ENCODE measurements around the gene RPS6KA5. TPM values are rescaled to one million over a fixed set of nuclear protein-coding genes. Genes with fewer than 3 reads are reported as not detected.

RPS6KA5 gene
- total RNA-seq, 1 experiment from 2014 or later = 2.6 TPM

- Histone ChIP-seq H3K27ac (ENCODE audit: low read length) (no peak overlapping the region), H3K27me3 (ENCODE audit: control insufficient read depth, insufficient read depth, low read length) (no peaks in the 10 kb centered on the region), H3K9me3 (ENCODE audit: control insufficient read depth, insufficient read depth, low read depth, low read length) (no peaks in the 10 kb centered on the region), H3K4me3 (ENCODE audit: low read depth in 2 of 2, low read length in 2 of 2) (no peak overlapping the region), H3K4me1 (ENCODE audit: control insufficient read depth, insufficient read depth, low read length) (no peaks in the 10 kb centered on the region), H3K36me3 (ENCODE audit: control insufficient read depth, insufficient read depth, low read length) (no peaks in the 10 kb centered on the region)
- intact Hi-C loops (cut with micrococcal nuclease; ENCODE audit: unreplicated experiment) = no loop called here
- ChIA-PET CTCF (no interaction called here), POLR2A (no interaction called here)
- BruUV-seq (replicated peaks) = no TSS peak
- ATAC-seq (no peak), DNase-seq (ENCODE audit: low read depth, low spot score) (no peak)
- TF ChIP-seq TCF7L2 (IDR thresholded peaks at IDR 0.05; ENCODE audit: low read depth, low read length) = no peak
- TF ChIP-seq CTCF (IDR thresholded peaks at IDR 0.05) = no peak
- TF ChIP-seq REST (IDR thresholded peaks at IDR 0.05; ENCODE audit: insufficient read depth in 1 of 2, low read depth in 2 of 2, low read length in 1 of 2) = no peak
- TF ChIP-seq POLR2AphosphoS5 (IDR thresholded peaks at IDR 0.05; ENCODE audit: low read depth, low read length) = no peak
- TF ChIP-seq SIN3A (IDR thresholded peaks at IDR 0.05; ENCODE audit: borderline replicate concordance, insufficient read depth, low read depth, low read length) = no peak
- in situ Hi-C loops (cut with HindIII; ENCODE audit: low pct_unique_long_range_greater_than_20kb, low sequenced_read_pairs) = no loop called here
Observed at GRCh38 chr14:91032248-91032647, 28.2 kb downstream of the RPS6KA5 start.

GRCh38 chr14:91031666-91032065, 28.8 kb downstream of the RPS6KA5 start:
- no peaks in the 10 kb centered on the region for H3K9me3 ChIP-seq (ENCODE audit: control insufficient read depth, insufficient read depth, low read depth, low read length)
- no peak overlapping the region for H3K4me3 ChIP-seq (ENCODE audit: low read depth in 2 of 2, low read length in 2 of 2)
- ChIA-PET POLR2A (no interaction called here), CTCF (no interaction called here)
- TF ChIP-seq SIN3A (IDR thresholded peaks at IDR 0.05; ENCODE audit: borderline replicate concordance, insufficient read depth, low read depth, low read length) (no peak), TCF7L2 (IDR thresholded peaks at IDR 0.05; ENCODE audit: low read depth, low read length) (no peak), POLR2AphosphoS5 (IDR thresholded peaks at IDR 0.05; ENCODE audit: low read depth, low read length) (no peak), CTCF (IDR thresholded peaks at IDR 0.05) (no peak), REST (IDR thresholded peaks at IDR 0.05; ENCODE audit: insufficient read depth in 1 of 2, low read depth in 2 of 2, low read length in 1 of 2) (no peak)
- H3K27me3 ChIP-seq (ENCODE audit: control insufficient read depth, insufficient read depth, low read length) = no peaks in the 10 kb centered on the region
- in situ Hi-C loops (cut with HindIII; ENCODE audit: low pct_unique_long_range_greater_than_20kb, low sequenced_read_pairs) (no loop called here), intact Hi-C loops (cut with micrococcal nuclease; ENCODE audit: unreplicated experiment) (no loop called here)
- no TSS peak for BruUV-seq (replicated peaks)
- H3K36me3 ChIP-seq (ENCODE audit: control insufficient read depth, insufficient read depth, low read length) = no peaks in the 10 kb centered on the region
- no peak overlapping the region for H3K27ac ChIP-seq (ENCODE audit: low read length)
- no peaks in the 10 kb centered on the region for H3K4me1 ChIP-seq (ENCODE audit: control insufficient read depth, insufficient read depth, low read length)
- no peak for ATAC-seq
- DNase-seq (ENCODE audit: low read depth, low spot score) = no peak
